ENCODE data around the gene KRTAP16-1. TPM values are rescaled to one million over a fixed set of nuclear protein-coding genes. Genes with fewer than 3 reads are reported as not detected.
"Not testable (repeated sequence)": the region's sequence is repeated elsewhere in the genome, so short reads cannot be mapped to it uniquely, and the experiment has no call there.

KRTAP16-1 gene
- total RNA-seq, 1 donor from 2014 or later: not detected

DNA sequence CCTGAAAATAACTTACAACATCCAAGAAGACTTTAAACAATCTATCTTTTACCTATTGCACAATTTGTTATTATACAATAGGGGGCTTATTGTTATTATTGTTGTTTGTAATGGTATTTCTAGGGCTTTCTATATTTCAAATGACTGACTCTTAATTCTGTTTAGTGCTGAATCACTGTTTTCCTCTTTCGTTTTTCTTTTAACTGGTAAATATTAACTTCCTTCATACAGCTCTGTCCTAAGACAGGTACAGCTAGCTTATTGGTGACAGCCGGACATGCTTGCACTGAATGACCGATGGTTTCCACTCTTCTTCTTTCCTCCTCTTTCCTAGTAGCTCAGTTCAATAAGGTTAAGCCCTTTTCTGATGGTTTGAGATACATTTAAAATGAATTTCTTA, 22.1 kb downstream of the KRTAP16-1 start:
- DNase-seq: no peak
- no peak for TF ChIP-seq CTCF (IDR thresholded peaks at IDR 0.05)
- no peaks in the 10 kb centered on the region for H3K27me3 ChIP-seq
- no peak overlapping the region for H3K4me3 ChIP-seq
- no peaks in the 10 kb centered on the region for H3K36me3 ChIP-seq
- H3K27ac ChIP-seq: no peak overlapping the region
- H3K4me1 ChIP-seq: no peaks in the 10 kb centered on the region
- intact Hi-C loops (cut with DNase I): no loop called here
- no peaks in the 10 kb centered on the region for H3K9me3 ChIP-seq
- no peak for ATAC-seq

DNA sequence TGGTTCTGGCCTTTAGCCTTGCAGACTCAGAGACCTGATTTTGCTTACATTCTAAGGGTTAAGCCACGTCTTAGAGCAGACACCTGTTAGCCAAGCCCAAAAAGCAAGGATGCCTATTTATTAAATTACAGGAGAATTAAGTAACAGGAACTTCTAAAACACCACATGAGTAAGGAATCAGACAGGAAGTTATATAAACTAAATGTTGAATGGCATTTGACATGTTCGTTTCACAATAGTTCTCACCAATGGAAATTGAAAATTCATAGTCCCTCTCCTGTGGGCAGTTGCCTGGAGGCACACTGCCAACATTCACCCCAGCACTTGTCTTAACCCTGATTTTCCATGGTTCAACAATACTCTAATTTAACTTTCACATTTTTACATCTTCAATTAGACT, 24.6 kb downstream of the KRTAP16-1 start:
- Histone ChIP-seq H3K4me1 (no peaks in the 10 kb centered on the region), H3K9me3 (no peaks in the 10 kb centered on the region), H3K4me3 (no peak overlapping the region), H3K27ac (no peak overlapping the region), H3K27me3 (no peaks in the 10 kb centered on the region), H3K36me3 (no peaks in the 10 kb centered on the region)
- intact Hi-C loops (cut with DNase I): no loop called here
- no peak for TF ChIP-seq CTCF (IDR thresholded peaks at IDR 0.05)
- ATAC-seq (no peak), DNase-seq (no peak)

GRCh38 chr17:41284043-41284442, 25.1 kb downstream of the KRTAP16-1 start:
- H3K27ac ChIP-seq: no peak overlapping the region
- H3K36me3 ChIP-seq: no peaks in the 10 kb centered on the region
- ATAC-seq (no peak), DNase-seq (no peak)
- H3K9me3 ChIP-seq: no peaks in the 10 kb centered on the region
- intact Hi-C loops (cut with DNase I): no loop called here
- no peaks in the 10 kb centered on the region for H3K4me1 ChIP-seq
- no peaks in the 10 kb centered on the region for H3K27me3 ChIP-seq
- TF ChIP-seq CTCF (IDR thresholded peaks at IDR 0.05): no peak
- no peak overlapping the region for H3K4me3 ChIP-seq

- Histone ChIP-seq H3K4me1 (no peaks in the 10 kb centered on the region), H3K27ac (no peak overlapping the region), H3K4me3 (no peak overlapping the region), H3K36me3 (no peaks in the 10 kb centered on the region), H3K27me3 (peaks cover 8% of the 10 kb centered on the region), H3K9me3 (no peaks in the 10 kb centered on the region)
- no peak for ATAC-seq
- DNase-seq: no peak
- intact Hi-C loops (cut with DNase I): no loop called here
- no peak for TF ChIP-seq CTCF (IDR thresholded peaks at IDR 0.05)
Observed at GRCh38 chr17:41278176-41278955, 30.7 kb downstream of the KRTAP16-1 start.

- DNase-seq; intact Hi-C loops (cut with DNase I); ATAC-seq; H3K4me1 ChIP-seq; H3K27me3 ChIP-seq; H3K9me3 ChIP-seq; H3K27ac ChIP-seq; H3K36me3 ChIP-seq; H3K4me3 ChIP-seq: not testable (repeated sequence)
Observed at GRCh38 chr17:41275648-41276190, 33.4 kb downstream of the KRTAP16-1 start, which contains the start of gene KRTAP9-7. Gene KRTAP9-7, plus strand, starts transcription at chr17:41275698. Its CDS starts 0 bp downstream, at chr17:41275698.

GRCh38 chr17:41271858-41272257, 37.3 kb downstream of the KRTAP16-1 start:
- intact Hi-C loops (cut with DNase I): no loop called here
- no peak overlapping the region for H3K27ac ChIP-seq
- no peaks in the 10 kb centered on the region for H3K9me3 ChIP-seq
- no peak for ATAC-seq
- TF ChIP-seq CTCF (IDR thresholded peaks at IDR 0.05): no peak
- no peak overlapping the region for H3K4me3 ChIP-seq
- no peaks in the 10 kb centered on the region for H3K4me1 ChIP-seq
- no peaks in the 10 kb centered on the region for H3K27me3 ChIP-seq
- no peak for DNase-seq
- no peaks in the 10 kb centered on the region for H3K36me3 ChIP-seq

DNA sequence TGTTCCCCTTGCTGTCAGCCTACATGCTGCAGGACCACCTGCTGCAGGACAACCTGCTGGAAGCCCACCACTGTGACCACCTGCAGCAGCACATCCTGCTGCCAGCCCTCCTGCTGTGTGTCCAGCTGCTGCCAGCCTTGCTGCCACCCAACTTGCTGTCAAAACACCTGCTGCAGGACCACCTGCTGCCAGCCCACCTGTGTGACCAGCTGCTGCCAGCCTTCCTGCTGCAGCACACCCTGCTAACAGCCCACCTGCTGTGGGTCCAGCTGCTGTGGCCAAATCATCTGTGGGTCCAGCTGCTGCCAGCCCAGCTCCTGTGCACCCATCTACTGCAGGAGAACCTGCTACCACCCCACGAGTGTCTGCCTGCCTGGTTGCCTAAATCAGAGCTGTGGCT, 37.8 kb downstream of the KRTAP16-1 start:
- intact Hi-C loops (cut with DNase I); H3K27ac ChIP-seq; H3K27me3 ChIP-seq; H3K9me3 ChIP-seq; H3K4me1 ChIP-seq; DNase-seq; ATAC-seq; H3K4me3 ChIP-seq; H3K36me3 ChIP-seq: not testable (repeated sequence)
